HG03460 (cell line): ENCODE data around the gene ADRB1.

ENCODE experiments used
- ATAC-seq: cut with Tn5 transposase; IDR thresholded peaks from one replicate; pipeline ENCODE4 v1.9.1; 2021; ENCODE audit not compliant: unreplicated experiment

ADRB1 gene

DNA sequence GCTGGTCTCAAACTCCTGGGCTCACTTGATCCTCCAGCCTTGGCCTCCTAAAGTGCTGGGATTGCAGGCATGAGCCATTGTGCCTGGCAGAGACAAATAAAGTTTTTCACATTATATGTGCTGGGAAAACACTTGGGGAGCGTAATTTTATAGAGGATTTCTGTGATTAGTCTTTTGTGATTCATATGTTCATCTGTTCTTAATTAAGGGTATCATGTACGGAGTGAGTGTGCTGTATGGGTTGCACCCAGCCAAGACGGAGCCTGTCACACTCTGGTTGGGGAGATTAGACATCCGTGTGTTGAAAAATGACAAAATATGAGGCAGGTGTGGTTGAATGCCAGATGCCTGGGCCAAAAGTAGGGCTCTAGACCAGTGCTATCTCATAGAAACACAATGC lies 10.3 kb downstream of the ADRB1 start:
- no peak for ATAC-seq

DNA sequence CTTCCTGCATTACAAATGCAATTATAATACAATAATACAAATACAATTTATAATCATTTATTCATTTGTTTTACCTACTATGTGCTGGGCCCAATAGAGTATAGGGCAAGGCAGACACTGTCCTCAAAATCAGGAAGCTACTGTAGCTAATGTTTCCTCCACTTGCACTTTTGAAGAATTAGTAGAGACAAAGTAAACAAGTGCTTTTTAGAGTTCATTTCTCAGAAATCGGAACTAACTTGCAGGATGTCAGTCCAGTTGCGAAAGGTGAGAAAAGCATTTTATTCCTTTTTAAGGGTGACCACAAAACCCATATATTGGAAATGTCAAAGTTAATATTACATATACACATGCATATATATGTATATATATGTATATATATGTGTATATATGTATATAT lies 14.2 kb downstream of the ADRB1 start:
- no peak for ATAC-seq

DNA sequence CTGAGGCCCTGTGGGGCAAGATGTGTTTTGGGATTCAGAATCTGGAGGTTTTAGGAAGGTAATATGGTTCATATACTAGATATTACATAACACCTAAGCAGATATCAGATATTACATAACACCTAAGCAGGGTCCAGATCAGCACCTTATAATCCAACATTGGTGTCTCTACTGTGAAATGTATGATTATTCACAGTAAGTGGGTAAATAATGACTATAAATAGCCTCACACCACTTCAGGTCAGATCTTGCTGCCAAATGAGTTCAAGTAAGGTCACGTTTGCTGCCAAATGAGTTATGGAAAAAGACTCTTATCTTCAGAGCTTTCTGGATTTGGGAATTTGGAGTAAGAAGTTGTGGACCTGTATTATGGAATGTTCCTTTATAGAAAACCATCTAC lies 14.6 kb downstream of the ADRB1 start:
- ATAC-seq, result no peak

DNA sequence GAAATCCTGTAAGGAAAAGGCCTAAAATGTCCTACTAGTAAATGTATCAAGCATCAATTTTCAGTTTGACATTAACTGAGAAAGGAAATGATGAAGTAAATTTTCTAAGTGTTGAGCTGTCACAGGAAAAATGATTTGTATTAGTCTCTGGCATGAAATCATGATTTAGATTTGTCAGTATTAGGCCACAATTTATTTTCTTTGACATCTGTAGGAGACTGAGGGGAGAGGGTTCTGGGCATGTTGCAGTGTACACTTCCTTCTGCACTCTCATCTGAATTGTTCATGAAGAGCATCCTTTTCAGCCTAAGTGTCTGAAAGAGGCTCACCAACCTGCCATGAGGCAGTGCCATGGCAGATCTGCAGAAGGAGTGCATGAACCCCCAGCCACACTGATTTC lies 15.9 kb downstream of the ADRB1 start:
- ATAC-seq, result no peak

DNA sequence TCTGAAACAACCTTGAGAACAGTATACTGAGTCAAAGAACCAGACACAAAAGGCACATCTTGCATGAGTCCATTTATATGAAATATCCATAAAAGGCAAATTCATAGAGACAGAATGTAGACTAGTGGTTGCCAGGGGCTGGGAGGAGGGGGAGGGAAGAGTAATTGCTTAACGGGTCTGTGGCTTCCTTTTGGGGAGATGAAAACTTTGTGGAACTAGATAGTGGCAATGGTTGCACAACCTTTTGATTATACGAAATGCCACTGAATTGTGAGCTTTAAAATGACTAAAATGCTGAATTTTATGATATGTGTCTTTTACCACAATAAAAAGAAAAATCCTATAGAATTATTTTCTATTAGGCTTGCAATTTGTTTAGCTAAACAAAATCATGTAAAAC lies 16.8 kb downstream of the ADRB1 start:
- no peak for ATAC-seq

DNA sequence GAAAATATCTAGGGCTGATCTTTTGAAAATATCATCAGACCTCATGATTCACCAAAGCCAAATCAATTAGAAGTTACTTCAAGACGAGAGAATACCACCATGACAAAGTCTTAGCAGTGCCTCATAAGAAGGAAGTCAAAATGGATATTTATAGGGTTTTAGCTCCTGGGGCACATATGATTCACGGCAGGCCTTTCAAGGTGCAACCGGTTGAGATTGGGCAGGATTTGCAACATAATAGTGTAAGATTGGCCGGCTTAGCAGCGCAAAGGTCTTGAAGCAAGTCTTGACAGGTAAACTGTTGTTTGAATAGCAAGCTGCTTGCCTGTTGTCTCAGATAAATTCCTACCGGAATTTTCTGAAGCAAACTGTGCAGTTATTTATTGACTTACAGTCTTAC lies 17.5 kb downstream of the ADRB1 start:
- ATAC-seq, result no peak

DNA sequence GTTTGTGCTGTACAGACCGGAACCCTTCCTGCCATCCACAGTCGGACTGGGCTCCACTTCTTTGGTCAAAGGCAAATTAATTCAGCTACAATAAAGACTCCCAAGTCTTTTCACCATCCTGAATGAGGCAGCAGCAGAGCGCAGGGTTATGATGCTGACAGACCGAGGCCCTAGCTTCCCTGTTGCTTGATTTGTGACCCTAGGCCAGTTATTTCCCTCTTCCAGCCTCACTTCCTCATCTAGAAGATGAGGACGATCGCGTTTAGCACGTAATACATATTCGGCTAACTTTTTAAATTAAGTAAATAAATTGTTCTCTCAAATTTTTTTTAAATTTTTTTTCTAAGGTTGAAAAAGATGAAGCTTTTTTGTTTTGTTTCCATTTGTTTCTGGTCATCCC lies 18.1 kb downstream of the ADRB1 start:
- ATAC-seq, result no peak

DNA sequence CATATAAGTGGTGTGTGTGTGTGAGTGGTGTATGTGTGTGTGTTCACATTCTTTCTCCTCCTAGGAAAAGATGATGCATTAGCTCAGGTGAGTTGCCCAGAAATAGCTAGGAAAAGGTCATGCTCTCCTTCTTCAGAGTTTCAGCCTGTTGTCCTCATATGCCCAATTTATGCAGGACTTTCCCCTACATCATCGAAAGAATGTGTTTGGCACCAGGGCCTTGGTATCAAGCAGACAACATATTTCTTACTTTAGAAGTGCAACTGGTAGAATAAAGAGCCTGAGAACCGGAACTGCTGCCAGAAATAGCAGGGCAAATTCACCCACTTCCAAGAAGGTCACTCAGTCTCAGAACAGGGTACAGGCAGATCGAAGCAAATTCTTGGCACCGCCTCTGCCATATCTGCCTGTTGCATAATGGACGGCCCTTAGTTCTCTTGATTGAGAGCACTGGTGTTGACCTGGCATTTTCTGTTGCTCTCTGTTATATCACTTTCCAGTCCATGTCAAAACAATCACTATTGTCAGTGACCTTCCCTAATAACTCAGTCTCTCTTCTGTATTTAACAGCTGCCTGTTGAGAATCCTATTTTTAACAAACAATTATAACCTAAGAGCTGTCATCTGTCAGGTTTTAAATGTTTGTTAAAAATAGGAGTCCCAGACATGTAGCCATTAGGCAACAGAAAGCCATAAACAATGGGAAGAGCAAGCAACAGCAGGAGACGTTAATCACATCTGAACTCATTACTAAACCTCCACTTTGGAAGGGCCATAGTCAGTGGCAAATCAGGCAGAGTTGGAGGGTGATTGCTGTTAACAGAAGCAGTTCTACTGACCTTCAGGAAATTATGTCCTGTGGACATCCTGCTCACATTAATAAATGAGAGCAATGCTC lies 20.7 kb downstream of the ADRB1 start:
- no peak for ATAC-seq

DNA sequence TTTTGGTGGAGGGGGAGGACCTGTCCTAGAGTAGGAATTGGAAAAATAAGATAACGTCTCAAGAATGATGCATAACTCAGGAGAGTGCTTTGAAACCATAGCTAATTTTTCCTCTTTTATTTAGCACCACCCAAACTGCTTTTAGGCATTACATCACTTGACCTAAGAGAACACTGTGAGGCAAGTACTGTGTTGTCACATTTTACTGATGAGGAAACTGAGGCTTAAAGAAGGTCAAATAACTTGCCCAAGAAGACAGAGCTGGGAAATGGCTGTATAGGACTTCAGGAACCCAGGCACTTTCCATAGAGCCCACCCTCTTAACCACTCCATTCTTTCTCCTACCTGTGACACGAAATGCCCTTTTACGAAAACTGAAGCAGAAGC lies 21.4 kb downstream of the ADRB1 start:
- no peak for ATAC-seq

DNA sequence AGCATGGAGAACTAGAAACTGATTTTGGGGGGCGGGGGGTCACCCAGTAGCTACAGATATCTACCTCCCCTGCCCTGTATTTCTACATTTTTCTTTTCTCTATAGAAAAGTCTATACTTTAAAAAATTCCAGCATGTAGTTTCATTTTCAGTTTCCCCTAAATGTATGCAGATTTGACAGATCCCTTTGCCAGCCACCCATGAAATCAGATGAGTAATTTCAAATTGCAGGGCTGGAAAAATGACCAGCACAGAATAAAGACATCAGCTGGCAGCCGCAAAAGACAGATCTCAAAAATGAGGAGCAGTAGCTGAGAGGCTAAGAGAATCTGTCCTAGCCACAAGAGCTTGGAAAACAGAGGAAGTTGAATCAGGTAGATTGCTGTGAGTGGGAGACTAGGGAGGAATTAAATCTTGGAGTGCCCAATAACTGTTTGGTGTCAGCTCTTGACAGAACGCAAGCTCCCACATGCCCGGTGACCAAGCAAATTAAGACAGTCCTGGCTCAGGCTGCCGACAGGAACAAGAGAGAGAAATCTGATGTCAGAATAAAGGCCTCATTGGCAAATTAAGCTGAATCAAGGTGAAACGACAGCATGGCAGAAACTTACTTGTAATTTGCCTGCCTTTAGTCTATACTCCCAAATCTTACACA lies 24.5 kb downstream of the ADRB1 start:
- ATAC-seq, result no peak

DNA sequence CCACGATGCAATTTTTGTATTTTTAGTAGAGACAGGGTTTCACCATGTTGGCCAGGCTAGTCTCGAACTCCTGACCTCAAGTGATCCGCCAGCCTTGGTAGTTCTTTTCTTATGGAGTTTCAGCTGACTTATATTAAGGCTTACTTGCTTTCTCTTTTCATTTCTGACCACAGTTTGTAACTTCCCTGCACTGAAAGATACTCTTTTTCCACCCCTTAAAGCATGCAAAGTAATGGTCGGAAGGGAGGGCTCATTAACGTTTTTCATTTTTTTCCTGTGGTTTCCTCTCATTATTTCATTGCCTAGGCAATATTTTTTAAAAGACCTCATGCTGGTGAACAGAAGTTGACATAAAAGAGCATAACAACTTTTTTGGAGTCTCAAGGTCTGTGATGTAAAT lies 27.0 kb downstream of the ADRB1 start:
- no peak for ATAC-seq

DNA sequence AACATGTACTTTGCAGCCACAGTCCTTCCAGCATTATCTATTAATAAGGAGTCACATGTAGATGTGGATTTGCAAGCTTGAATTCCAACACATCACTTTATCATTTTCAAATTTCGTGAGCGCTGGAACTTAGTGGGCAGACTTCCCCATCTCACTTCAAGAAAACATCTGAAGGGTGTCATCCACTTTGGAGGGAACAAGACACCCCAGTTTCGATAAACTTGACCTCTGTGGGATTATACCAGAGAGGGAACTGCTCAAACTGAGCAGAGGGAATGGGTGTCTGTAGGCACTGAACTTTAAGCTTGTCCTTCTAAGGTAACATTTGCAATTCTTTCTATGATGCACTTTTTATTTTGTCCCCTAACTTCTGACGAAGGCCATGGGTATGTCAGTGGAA lies 27.5 kb downstream of the ADRB1 start:
- ATAC-seq, result no peak

DNA sequence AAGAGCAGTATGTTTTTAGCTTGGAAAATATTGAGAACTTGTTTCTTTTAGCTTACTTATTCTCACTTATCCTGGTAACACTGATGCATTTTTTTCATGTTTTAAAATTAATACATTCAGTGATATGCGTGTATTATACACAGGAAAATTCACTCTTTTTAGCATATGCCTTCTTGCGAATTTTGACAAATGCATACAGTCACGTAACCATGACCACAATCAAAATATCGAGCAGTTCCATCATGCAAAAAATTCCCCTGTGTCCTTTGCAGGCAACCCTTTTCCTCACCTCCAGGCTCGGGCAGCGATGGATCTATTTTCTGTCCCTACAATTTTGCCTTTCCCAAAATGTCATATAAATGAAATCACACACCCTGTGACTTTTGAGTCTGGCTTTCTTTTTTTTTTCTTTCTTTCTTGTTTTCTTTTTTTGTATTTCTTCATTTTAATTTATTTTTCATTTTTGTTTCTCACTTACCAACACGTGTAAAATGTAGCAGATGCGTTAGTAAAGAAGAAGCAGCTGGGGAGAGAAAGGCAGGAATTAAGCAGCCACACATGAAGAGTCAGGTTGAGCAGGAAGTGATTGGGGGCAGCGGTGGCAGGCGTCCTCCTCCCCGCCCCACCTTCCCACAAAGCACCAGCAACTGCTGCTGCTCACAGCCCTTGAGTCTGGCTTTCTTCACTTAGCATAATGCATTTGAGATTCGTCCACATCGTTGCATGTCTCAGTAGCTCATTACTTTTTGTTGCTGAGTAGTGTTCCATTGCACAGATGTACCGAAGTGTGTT lies 29.9 kb downstream of the ADRB1 start:
- no peak for ATAC-seq

DNA sequence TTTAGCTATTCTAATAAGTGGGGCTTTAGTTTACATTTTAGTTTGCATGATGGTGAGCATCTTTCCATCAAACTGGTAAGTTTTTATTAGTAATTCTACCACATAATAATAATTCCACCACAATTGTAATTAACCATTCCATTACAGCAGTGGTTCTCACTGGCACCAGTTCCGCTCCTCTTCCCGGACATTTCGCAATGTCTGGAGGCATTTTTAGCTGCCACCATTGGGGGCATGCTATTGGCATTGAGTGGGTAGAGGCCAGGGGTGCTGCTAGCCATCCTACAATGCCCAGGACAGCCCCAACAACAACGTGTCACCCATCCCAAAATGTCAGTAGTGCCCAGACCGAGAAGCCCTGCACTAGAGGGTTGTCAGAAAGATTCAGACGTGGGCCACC lies 31.4 kb downstream of the ADRB1 start:
- ATAC-seq, result no peak

DNA sequence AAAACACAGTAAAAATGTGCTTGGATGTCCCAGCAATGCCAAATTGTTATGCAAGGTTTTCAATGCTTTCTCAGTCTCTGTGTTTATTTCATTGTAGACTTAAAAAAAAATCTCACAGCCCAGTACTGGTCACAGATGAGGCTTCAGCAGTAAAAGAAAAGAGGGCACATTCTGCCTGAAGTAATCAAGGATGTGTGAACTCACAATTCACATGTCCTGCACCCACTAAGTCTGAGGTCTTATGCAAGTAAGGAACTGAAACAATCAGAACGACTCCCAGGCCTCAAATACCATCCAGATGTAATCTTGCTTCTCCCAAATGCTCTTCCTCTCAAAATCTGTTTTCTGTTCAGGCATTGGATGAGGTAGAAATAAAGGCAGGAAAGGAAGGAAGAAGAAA lies 33.7 kb downstream of the ADRB1 start:
- no peak for ATAC-seq

DNA sequence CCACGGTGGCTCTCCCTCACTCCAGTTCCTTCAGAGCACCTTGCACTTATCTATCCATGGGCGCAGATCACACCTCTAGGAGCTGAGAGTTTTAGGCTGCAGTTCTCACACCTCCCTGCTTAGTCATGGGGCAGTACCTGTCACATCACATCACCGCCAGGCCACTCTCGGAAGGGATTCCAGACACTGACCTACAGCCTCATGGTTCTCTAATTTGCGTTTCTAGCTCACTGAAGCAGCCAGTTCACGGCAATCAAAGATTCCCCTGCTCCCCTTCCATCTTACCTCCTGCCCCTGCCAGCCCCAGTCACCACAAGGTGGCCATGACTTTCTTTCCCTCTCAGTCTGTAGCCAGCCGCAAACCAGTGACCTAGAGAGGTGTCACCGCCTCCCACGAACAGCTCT lies 34.2 kb downstream of the ADRB1 start:
- no peak for ATAC-seq

DNA sequence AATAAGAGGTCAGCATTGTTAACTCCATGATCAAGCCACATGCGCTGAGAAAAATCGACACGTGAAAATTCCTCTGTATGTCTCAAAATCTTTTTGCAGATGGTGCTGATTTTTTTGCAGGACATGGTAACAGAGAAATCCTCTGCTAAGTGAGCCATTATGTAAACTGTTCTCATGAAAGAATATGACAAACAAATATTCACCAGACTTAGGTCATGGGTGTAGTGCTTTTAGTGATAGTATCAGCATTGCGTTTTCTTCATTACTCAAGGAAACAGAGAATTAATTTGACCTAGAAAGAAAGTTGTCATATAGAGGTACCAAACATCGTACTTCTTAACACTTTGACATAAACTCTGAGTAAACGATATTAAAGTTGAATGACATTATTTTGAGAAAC lies 34.7 kb downstream of the ADRB1 start:
- no peak for ATAC-seq

DNA sequence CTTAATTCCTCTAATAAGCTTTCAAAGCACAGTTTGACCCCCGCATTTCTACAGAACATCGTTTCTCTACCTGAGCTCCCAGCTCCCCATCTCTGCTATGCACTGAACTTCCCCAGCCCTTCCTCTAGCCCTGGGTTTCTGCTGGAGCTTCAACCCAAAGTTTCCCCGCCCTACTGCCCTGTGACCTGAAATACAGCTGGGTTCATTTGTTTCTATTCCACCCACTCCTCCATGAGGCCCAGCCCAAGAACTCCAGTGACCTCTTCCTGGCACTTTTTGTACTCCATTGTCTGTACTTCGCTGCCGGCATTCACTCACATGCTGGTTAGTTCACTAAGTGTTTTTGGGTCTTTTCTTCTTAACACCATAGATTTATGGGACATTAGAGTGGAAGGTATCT lies 35.8 kb downstream of the ADRB1 start:
- no peak for ATAC-seq

DNA sequence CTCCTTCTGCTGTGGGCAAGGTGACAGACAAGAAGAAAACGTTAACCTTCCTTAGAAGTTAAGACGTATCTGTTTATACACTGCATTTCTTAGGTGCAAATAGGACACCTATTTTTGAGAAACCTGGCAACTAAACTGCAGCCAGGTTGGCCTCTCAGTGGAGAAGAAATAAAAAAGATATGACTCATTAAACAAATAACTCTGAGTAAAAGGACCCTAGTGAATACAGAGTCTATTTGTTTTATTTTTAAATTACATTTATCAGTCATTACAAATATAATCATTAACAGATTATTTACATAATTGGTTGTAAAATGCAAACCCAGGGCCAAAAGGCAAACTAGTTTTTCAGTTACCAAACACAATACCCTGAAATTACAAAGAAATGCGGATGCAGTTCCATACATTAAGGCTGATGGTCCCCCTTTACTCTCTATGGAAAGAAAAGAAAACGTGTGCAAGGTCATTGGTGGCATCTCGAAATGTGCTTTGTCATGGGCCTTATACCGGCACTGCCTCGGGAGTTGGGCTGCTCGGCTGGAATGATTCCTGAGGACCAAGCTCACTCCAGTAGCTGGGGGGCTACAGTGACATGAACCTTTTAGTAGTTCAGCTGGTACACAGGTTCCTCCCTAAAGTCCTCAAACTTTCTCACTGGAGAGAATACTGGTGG lies 38.4 kb downstream of the ADRB1 start:
- no peak for ATAC-seq

DNA sequence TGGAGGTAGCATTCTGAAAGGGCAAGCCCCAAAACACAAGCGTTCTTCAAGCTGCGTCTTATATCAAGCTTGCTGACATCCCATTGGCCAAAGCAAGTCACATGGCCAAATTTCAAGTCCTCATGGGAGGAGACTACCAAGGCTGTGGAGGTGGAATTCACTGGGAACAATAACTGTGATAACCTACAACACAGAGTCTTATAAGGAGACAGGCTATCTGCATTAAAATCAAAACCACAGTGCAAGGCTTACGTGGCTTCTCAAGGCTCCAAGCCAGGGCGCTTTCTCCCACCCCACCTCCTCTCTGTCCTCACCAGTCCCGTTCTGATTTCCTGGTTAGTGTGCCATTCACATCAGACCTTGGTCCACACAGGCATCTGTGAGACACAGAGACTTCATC lies 39.4 kb downstream of the ADRB1 start:
- ATAC-seq, result no peak

DNA sequence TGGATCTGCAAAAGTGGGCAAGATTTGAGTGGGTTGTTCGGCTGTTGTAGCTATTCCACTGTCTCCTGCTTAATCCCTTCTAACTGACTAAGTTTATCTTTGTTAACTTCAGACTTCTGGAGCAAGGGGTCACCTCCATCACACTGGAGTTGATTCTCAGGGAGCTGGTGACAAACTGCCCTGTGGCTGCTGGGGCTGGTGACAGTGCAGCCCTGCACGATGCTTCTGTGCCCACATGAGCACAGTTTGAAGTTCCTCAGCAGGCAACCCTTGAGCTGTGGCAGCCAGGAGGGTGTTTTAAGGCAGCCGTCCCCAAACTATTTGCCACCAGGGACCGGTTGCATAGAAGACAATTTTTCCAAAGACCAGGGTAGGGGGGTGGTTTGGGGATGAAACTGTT lies 40.5 kb downstream of the ADRB1 start:
- no peak for ATAC-seq
